Testis (tissue), 3 donors: Measurements from ENCODE around the gene MAP3K20. TPM values are rescaled to one million over a fixed set of nuclear protein-coding genes. Genes with fewer than 3 reads are reported as not detected.

ENCODE experiments used
- DNase-seq: peaks from one replicate; pipeline ENCODE4 v3.0.0-alpha.2; 2019
- H3K27ac ChIP-seq, 2 donors: fragments of 200-600 bp; sonication (generic); one replicate each; pipeline ENCODE4 v1.5.1; 2019
- H3K27me3 ChIP-seq: fragments of 200-600 bp; sonication (generic); one replicate; pipeline ENCODE4 v1.5.1; 2019
- H3K36me3 ChIP-seq: fragments of 200-600 bp; sonication (generic); one replicate; pipeline ENCODE4 v1.5.1; 2017; ENCODE audit warnings: low read depth; ENCODE audit errors: missing control alignments
- H3K4me1 ChIP-seq: fragments of 200-600 bp; sonication (generic); one replicate; pipeline ENCODE4 v1.5.1; 2019
- H3K4me3 ChIP-seq, 2 donors: fragments of 200-600 bp; sonication (generic); one replicate each; pipeline ENCODE4 v1.5.1; 2017 to 2019
- H3K9me3 ChIP-seq: fragments of 200-600 bp; sonication (generic); one replicate; pipeline ENCODE4 v1.5.1; 2017
- POLR2A ChIP-seq: fragments of 450-650 bp; IDR thresholded peaks from one replicate; pipeline ENCODE4 v1.6.1; 2017; ENCODE audit warnings: antibody characterized with exemption, mild to moderate bottlenecking, moderate library complexity
- WGBS, 2 donors: methylation state at CpG; one replicate each; pipeline ENCODE4 v1.1.5; 2018; 5-methylcytosine and 5-hydroxymethylcytosine counted together
- intact Hi-C: fragments of 100-400 bp; cut with DNase I; formaldehyde crosslinking; loops from one replicate; pipeline ENCODE4 v1.15.1; 2023; ENCODE audit warnings: low total_unique reads
- polyA plus RNA-seq: library from polyadenylated mRNA; stranded (reverse); fragments of 350-450 nt; fragmentation: Illumina TruSeq; extraction: RNeasy Lipid Tissue Mini Kit (QIAGEN cat#74804); gene quantifications from one replicate; pipeline ENCODE4 v1.2.3, GENCODE V29; 2014; ENCODE audit warnings: low read depth, low replicate concordance; ENCODE audit not compliant: insufficient read depth
- total RNA-seq, 2 donors: library from RNA; depleted of rRNA; stranded (reverse); fragments of >200 nt; gene quantifications; one replicate each; pipeline ENCODE4 v1.2.3, GENCODE V29; 2016
- TF ChIP-seq, protein P1 (sequence below), 3 experiments: fragments of 450-650 bp in 2 of 3; fragments of 200-600 bp in 1 of 3; sonication (generic) in 1 of 3; IDR thresholded peaks; one replicate each; pipeline ENCODE4 v1.5.1; 2016 to 2019; ENCODE audit warnings: antibody characterized with exemption in 3 of 3, mild to moderate bottlenecking in 2 of 3, moderate library complexity in 1 of 3

The MAP3K20 gene
- total and polyA plus RNA-seq, 3 donors from 2014 or later, result 20.7 to 30.8 (median 25.3) TPM

DNA sequence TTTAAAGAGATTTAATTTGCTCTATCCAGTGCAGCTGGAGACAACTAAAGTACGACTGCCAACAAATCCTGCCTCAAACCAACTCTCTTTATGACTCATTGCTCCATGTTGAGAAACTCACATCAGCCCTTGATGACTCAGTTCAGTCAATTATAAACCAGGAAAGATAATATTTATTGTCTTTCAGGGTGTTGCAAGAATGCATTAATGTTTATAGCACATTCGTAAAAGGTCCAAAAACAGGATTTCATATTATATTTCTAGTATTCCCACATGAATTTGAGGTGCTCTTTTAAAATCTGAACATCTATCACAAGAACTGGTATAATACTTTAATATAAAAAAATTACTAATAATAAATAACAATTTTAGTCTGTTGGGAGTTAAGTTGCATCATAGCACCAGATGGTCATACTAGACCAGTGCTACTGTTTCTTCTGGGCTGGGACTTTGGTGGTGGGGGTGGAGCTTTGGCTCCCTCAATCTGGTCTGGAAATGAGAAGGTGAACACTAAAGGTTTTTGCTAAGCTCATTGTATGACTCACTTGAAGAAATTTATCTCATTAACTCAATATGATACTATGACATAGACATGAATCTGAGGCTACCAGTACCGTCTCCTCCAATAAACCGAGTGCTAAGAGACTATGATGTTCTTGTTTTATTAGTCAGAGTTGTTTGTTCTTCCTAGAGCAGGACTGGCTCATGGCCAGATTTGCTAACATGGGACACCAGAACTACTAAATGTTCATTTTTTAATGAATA, 26.6 kb upstream of the MAP3K20 start:
- H3K9me3 ChIP-seq, result no peaks in the 10 kb centered on the region
- 63 to 65% methylated on average over 4 of the region's 4 CpGs for WGBS, 2 donors
- H3K4me3 ChIP-seq, result no peak overlapping the region
- H3K4me1 ChIP-seq, result no peaks in the 10 kb centered on the region
- peak overlapping the region in 1 of 2 donors; percentile 16 for H3K27ac ChIP-seq
- H3K27me3 ChIP-seq, result no peaks in the 10 kb centered on the region
- TF ChIP-seq, protein P1, sequence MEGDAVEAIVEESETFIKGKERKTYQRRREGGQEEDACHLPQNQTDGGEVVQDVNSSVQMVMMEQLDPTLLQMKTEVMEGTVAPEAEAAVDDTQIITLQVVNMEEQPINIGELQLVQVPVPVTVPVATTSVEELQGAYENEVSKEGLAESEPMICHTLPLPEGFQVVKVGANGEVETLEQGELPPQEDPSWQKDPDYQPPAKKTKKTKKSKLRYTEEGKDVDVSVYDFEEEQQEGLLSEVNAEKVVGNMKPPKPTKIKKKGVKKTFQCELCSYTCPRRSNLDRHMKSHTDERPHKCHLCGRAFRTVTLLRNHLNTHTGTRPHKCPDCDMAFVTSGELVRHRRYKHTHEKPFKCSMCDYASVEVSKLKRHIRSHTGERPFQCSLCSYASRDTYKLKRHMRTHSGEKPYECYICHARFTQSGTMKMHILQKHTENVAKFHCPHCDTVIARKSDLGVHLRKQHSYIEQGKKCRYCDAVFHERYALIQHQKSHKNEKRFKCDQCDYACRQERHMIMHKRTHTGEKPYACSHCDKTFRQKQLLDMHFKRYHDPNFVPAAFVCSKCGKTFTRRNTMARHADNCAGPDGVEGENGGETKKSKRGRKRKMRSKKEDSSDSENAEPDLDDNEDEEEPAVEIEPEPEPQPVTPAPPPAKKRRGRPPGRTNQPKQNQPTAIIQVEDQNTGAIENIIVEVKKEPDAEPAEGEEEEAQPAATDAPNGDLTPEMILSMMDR (IDR thresholded peaks at IDR 0.05), result no peak
- no peak for TF ChIP-seq POLR2A
- intact Hi-C loops, result no loop called here
- DNase-seq, result peak; percentile 61
- H3K36me3 ChIP-seq, result no peaks in the 10 kb centered on the region

DNA sequence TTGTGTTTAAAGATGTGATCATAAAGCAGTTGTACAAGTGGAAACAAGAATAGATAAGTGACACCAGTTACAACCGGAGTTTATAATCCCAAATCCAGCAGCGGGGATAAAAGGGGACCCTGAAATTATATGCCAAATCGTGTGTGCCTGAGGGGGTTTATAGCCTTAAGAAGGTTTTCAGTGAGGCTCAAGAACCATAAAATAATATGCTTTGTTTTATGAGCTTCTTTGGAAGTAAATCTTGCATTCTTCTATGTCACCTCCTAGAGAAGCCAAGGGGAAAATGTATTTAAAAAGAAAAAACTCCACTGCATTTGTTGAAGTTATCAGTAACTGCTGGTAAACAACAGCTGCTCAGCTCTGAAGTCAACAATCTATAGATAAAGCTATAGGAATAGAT, 25.8 kb upstream of the MAP3K20 start:
- intact Hi-C loops, result no loop called here
- no peak overlapping the region for H3K27ac ChIP-seq
- 80 to 82% methylated on average over 3 of the region's 3 CpGs for WGBS, 2 donors

DNA sequence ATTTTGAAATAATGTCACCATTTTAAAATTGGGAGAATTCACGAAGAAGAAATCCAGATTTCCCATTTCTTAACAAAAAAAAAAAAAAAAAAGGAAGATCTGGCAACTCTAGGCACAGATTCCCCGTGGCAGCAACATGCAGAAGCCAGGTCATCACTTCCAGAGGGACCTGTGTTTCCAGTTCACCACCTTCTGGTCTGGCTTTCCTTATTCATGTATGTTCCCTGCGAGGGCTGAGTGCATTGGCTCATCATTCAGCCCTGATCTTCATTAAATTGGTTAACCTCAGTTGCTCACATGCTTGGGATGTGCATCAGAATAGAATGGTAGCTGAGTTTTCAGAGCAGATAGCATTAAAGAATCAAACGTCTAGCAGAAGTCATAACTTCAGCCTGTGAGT, 25.0 kb upstream of the MAP3K20 start:
- Histone ChIP-seq H3K36me3 (no peaks in the 10 kb centered on the region), H3K4me3 (no peak overlapping the region), H3K4me1 (no peaks in the 10 kb centered on the region), H3K27ac (no peak overlapping the region), H3K9me3 (no peaks in the 10 kb centered on the region), H3K27me3 (no peaks in the 10 kb centered on the region)
- TF ChIP-seq, protein P1 (IDR thresholded peaks at IDR 0.05), result no peak
- TF ChIP-seq POLR2A, result no peak
- intact Hi-C loops, result no loop called here
- 91 to 92% methylated on average over 4 of the region's 4 CpGs for WGBS, 2 donors
- no peak for DNase-seq

More for the DNA sequence above, 25.8 kb upstream of the MAP3K20 start:
- TF ChIP-seq POLR2A, result no peak
- TF ChIP-seq, protein P1 (IDR thresholded peaks at IDR 0.05), result no peak
- Histone ChIP-seq H3K27me3 (no peaks in the 10 kb centered on the region), H3K9me3 (no peaks in the 10 kb centered on the region), H3K4me3 (no peak overlapping the region), H3K36me3 (no peaks in the 10 kb centered on the region), H3K4me1 (no peaks in the 10 kb centered on the region)
- no peak for DNase-seq

DNA sequence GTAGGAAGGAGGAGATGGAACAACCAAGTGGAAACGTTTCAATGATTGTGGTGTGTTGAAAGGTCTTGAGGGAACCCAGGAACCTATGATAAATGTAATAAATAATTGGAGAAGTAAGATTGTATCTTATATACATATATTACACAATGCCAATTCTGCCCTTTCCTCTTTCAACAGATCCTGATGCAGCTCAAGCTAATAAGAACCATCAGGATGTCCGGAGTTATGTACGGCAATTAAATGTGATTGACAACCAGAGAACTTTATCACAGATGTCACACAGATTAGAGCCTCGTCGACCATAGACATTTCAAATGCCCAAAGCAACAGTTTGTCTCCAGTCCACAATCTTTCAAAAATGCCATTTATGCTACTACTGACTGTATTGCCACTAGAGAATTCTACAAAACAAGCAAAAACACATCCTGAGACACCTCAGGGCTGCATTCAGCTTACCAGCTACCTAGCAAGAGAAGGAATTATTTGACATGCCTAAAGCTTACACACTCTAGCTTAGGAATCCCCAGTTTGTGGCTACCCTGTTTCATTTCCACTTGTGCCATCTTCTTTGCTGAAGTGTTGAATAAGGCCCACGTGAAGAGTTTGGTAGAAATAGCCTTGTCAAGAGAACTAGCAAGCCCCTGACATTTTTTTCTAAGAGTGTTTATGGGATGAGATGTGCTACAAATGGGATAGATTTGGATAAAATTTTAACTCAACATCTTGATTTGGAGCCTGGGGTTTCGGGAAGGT, 24.0 kb upstream of the MAP3K20 start:
- TF ChIP-seq, protein P1 (IDR thresholded peaks at IDR 0.05), result no peak
- TF ChIP-seq POLR2A, result no peak
- H3K4me1 ChIP-seq, result no peaks in the 10 kb centered on the region
- H3K27ac ChIP-seq, result no peak overlapping the region
- WGBS, 2 donors, result 76 to 81% methylated on average over 7 of the region's 7 CpGs
- no peak overlapping the region for H3K4me3 ChIP-seq
- DNase-seq, result no peak
- no peaks in the 10 kb centered on the region for H3K9me3 ChIP-seq
- H3K36me3 ChIP-seq, result no peaks in the 10 kb centered on the region
- intact Hi-C loops, result no loop called here
- H3K27me3 ChIP-seq, result no peaks in the 10 kb centered on the region
